Fibroblast of pulmonary artery (primary cell): ENCODE results near the gene CUX1.
"Not testable (repeated sequence)": the region's sequence is repeated elsewhere in the genome, so short reads cannot be mapped to it uniquely, and the experiment has no call there.

Experiments
- DNase-seq: peaks from one replicate; pipeline ENCODE4 v3.0.0-alpha.2; 2010; ENCODE audit warnings: low read depth
- H3K4me3 ChIP-seq: replicated peaks from 2 replicates; pipeline ENCODE4 v1.5.1; 2011; ENCODE audit warnings: low read depth, mild to moderate bottlenecking, control low read depth, low read length, moderate library complexity
- TF ChIP-seq, protein P1 (sequence below): IDR thresholded peaks from 2 replicates; pipeline ENCODE4 v1.5.1; 2011; ENCODE audit warnings: mild to moderate bottlenecking, control low read depth, low read length, inconsistent platforms; ENCODE audit errors: missing control alignments

CUX1 gene

DNA sequence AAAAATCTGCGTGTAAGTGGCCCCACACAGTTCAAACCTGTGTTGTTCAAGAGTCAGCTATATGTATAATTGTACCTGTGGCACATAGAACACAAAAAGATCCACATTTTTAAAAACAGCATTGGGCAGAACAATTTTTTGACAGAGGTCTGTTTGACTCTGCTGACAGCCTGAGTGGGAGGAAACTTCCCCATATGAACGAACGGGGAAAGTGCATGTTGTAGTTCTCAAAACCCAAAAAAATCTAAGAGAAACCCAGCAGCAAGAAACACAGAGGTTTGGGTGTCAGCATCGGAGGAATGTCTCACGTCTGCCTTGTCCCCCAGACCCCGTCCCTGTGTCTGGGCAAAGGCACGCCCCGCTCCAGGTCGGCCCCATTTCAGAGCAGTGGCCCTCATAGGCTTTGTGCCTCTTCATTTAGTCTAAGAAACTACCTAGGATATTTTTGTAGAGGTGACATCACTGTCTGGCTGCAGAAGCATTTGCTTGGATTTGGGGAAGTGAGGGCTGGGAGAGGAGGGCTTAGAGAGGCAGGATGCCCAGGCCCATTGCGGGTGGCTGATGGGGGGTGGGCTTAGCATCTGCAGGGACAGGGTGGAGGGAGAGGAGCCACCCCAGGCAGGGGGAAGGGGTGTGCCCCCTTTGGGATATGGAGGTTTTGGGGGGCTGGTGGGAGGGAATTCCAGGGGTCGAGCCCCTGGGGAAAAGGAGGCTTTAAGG lies 11.0 kb downstream of the CUX1 start:
- DNase-seq, result no peak
- TF ChIP-seq, protein P1, sequence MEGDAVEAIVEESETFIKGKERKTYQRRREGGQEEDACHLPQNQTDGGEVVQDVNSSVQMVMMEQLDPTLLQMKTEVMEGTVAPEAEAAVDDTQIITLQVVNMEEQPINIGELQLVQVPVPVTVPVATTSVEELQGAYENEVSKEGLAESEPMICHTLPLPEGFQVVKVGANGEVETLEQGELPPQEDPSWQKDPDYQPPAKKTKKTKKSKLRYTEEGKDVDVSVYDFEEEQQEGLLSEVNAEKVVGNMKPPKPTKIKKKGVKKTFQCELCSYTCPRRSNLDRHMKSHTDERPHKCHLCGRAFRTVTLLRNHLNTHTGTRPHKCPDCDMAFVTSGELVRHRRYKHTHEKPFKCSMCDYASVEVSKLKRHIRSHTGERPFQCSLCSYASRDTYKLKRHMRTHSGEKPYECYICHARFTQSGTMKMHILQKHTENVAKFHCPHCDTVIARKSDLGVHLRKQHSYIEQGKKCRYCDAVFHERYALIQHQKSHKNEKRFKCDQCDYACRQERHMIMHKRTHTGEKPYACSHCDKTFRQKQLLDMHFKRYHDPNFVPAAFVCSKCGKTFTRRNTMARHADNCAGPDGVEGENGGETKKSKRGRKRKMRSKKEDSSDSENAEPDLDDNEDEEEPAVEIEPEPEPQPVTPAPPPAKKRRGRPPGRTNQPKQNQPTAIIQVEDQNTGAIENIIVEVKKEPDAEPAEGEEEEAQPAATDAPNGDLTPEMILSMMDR, result no peak
- no peak overlapping the region for H3K4me3 ChIP-seq

DNA sequence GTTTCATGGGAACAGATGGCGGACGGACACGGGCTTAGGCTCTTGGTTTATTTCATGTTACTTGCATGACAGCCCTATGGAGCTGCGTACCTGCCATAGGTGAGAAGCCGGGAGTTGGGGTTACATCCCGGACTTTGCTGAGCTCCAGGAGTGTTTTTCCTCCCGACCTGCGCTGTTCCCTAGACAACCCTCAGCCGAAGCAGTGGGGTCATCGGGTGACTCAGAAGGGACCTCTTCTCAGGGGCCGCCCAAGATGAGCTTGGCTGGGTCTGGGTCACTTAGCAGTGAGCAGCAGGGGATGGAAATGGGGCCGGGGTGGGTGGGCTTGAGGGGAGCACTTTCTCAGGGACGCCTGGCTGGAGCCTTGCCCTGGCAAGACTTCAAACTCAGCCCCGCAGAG lies 11.9 kb downstream of the CUX1 start:
- H3K4me3 ChIP-seq, result no peak overlapping the region
- TF ChIP-seq, protein P1, result no peak
- no peak for DNase-seq

DNA sequence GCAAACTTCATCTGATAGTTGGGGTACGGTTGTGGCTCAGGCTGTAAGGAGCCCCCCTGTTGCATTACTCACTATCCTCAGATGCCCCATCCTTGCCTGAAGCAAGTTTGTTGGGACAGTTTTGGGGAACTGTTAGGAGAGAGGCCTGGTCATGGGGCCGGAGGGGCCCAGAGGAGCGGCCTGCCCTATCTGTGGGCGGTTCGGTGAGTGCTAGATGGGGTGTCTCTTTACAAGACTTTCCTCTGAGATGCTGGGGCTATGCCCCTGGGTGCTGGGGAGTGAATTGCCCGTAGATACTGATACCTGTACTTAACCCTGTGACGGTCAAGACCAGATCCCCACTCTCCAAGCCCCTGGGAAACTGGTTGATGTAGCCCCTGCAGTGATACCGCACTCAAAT lies 12.4 kb downstream of the CUX1 start:
- TF ChIP-seq, protein P1, result no peak
- H3K4me3 ChIP-seq, result no peak overlapping the region
- no peak for DNase-seq

DNA sequence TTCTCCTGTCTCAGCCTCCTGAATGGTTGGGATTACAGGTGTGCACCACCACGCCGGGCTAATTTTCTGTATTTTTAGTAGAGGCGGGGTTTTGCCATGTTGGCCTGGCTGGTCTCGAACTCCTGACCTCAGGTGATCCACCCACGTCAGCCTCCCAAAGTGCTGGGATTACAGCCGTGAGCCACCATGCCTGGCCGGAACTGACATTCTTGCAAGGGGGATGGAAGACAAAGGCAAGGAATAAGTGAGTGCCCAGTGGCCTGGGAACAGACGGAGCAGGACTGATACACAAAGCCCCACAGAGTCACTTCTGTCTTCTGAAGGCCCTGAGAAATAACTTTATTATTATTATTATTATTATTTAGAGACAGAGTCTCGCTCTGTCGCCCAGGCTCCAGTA lies 14.0 kb downstream of the CUX1 start:
- not testable (repeated sequence) for DNase-seq

DNA sequence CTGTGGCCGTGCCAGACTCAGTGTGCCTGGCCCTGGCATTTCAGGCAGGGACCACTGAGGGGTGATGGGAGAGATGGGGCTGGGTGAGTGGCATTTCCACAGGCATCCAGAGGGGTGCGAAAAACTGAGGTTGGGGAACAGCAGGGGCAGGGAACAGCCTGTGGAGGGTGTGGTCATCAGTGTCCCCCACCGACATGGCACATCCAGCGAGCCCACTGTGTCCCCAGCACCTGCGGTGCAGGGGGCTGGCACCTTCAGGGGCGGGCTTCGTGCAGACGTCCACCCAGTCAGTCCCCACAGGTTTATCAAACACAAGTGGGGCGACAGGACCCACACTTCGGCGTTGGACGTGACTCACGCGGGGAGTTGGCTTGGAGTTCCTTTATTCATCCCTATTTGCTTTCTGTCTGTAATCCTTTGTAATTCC lies 14.8 kb downstream of the CUX1 start:
- no peak overlapping the region for H3K4me3 ChIP-seq
- DNase-seq, result no peak
- TF ChIP-seq, protein P1, result no peak

More for the DNA sequence above, 14.0 kb downstream of the CUX1 start:
- H3K4me3 ChIP-seq, result not testable (repeated sequence)

DNA sequence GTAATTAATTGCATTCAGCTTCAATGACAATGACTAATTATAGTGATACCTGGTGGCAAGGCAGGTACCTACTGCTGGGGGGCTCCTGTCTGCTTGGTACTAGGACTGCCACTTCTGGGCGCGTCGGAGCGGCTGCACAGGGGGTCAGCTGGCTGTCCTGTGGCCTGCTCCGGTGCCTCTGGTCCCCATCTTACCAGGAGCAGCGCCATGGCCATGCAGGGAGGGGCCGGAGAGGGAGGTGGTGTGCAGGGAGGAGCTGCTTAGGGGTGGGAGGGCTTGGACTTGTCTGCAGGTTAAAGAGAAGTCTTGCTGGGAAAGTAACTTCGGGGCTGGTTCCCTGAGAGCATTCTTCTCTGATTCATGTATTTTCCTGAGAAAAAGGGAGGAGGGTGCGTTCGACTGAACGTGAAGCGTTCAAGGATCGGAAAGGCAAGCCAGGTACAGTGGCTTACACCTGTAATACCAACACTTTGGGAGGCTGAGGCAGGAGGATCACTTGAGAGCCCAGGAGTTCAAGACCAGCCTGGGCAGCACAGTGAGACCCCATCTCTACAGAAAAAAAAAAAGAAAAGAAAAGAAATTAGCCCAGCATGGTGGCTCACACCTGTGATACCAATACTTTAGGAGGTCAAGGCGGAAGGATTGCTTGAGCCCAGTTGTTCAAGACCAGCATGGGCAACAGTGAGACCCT lies 15.4 kb downstream of the CUX1 start:
- TF ChIP-seq, protein P1, result no peak
- H3K4me3 ChIP-seq, result no peak overlapping the region
- no peak for DNase-seq

DNA sequence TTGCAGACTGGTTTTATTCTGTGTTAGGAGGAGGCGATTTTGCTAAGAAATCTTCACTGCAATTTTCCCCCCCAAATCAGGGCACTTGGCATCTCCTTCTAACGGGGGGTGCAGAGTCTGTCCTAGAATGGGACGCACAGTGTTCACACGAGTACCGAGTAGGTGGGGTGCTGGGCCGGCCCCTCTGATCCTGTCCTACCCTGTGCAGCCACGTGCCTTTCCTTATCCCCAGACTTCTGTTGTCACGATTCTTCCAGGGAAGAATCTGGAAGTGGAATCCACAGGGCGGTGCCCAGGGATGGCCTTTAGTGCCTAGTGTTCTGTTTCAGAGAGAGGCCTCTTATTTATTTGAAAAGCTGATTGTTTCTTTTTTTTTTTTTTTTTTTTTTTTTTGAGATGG lies 16.4 kb downstream of the CUX1 start:
- TF ChIP-seq, protein P1, result no peak
- H3K4me3 ChIP-seq, result no peak overlapping the region
- DNase-seq, result no peak
